ENCODE measurements around the gene OCIAD1. TPM values are rescaled to one million over a fixed set of nuclear protein-coding genes. Genes with fewer than 3 reads are reported as not detected.

Gene OCIAD1
- total RNA-seq, 1 donor from 2014 or later, result 72.4 TPM

- H3K27me3 ChIP-seq, result no peaks in the 10 kb centered on the region
- peak in 1 of 2 donors; percentile 37 for TF ChIP-seq POLR2AphosphoS5 (IDR thresholded peaks at IDR 0.05; ENCODE audit: insufficient read depth in 1 of 2, low read depth in 1 of 2)
- TF ChIP-seq, protein P1, sequence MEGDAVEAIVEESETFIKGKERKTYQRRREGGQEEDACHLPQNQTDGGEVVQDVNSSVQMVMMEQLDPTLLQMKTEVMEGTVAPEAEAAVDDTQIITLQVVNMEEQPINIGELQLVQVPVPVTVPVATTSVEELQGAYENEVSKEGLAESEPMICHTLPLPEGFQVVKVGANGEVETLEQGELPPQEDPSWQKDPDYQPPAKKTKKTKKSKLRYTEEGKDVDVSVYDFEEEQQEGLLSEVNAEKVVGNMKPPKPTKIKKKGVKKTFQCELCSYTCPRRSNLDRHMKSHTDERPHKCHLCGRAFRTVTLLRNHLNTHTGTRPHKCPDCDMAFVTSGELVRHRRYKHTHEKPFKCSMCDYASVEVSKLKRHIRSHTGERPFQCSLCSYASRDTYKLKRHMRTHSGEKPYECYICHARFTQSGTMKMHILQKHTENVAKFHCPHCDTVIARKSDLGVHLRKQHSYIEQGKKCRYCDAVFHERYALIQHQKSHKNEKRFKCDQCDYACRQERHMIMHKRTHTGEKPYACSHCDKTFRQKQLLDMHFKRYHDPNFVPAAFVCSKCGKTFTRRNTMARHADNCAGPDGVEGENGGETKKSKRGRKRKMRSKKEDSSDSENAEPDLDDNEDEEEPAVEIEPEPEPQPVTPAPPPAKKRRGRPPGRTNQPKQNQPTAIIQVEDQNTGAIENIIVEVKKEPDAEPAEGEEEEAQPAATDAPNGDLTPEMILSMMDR (IDR thresholded peaks at IDR 0.05), result no peak
- TF ChIP-seq POLR2A (IDR thresholded peaks at IDR 0.05), result no peak
- peak within 1 kb of the TSS; percentile 68 for H3K27ac ChIP-seq
- peaks cover 16% of the 10 kb centered on the region for H3K4me1 ChIP-seq
- intact Hi-C loops (cut with DNase I), result no loop called here
- peak within 1 kb of the TSS; percentile 78 for H3K4me3 ChIP-seq
- H3K9me3 ChIP-seq, result no peaks in the 10 kb centered on the region
- H3K36me3 ChIP-seq, result no peaks in the 10 kb centered on the region
- no peak for DNase-seq (ENCODE audit: extremely low spot score in 2 of 2)
Observed at GRCh38 chr4:48906206-48907173, 75.6 kb downstream of the OCIAD1 start, which contains the start of gene OCIAD2. Gene OCIAD2, minus strand, starts transcription at chr4:48906774. Its CDS starts 2,225 bp downstream, at chr4:48904549.

- Histone ChIP-seq H3K27me3 (no peaks in the 10 kb centered on the region), H3K27ac (no peak overlapping the region), H3K36me3 (no peaks in the 10 kb centered on the region), H3K9me3 (no peaks in the 10 kb centered on the region), H3K4me3 (no peak overlapping the region), H3K4me1 (peaks cover 16% of the 10 kb centered on the region)
- intact Hi-C loops (cut with DNase I), result no loop called here
- DNase-seq (ENCODE audit: extremely low spot score in 2 of 2), result no peak
- TF ChIP-seq POLR2A (IDR thresholded peaks at IDR 0.05), result no peak
- TF ChIP-seq POLR2AphosphoS5 (IDR thresholded peaks at IDR 0.05; ENCODE audit: insufficient read depth in 1 of 2, low read depth in 1 of 2), result no peak
- TF ChIP-seq, protein P1 (IDR thresholded peaks at IDR 0.05), result no peak
Observed at GRCh38 chr4:48907706-48908477, 77.0 kb downstream of the OCIAD1 start.

- peaks cover 16% of the 10 kb centered on the region for H3K4me1 ChIP-seq
- intact Hi-C loops (cut with DNase I), result no loop called here
Observed at GRCh38 chr4:48908687-48909086, 77.8 kb downstream of the OCIAD1 start.

DNA sequence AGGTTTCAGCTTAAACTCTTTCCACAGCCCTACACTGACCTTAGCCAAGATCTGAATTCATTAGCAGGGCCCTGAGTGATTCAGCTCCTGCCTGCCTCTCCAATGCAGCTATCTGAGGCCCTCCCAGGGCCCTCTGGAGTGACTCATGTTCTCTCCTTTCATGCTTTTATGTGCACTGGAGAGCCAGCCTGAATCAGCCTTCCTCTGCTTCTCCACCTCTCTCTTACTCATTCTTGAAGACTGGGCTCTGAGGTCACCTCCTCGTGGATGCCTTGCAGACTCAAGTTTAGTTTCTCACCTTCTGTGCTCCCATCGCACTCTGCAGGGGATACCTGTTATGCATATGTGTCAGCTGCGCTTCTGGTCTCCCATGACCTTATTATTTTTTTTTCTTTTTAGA is 78.8 kb downstream of the OCIAD1 start:
- H3K4me3 ChIP-seq, result no peak overlapping the region
- H3K9me3 ChIP-seq, result no peaks in the 10 kb centered on the region
- no peaks in the 10 kb centered on the region for H3K36me3 ChIP-seq
- intact Hi-C loops (cut with DNase I), result no loop called here
- DNase-seq (ENCODE audit: extremely low spot score in 2 of 2), result no peak
- TF ChIP-seq, protein P1 (IDR thresholded peaks at IDR 0.05), result no peak
- TF ChIP-seq POLR2AphosphoS5 (IDR thresholded peaks at IDR 0.05; ENCODE audit: insufficient read depth in 1 of 2, low read depth in 1 of 2) (peak in 1 of 2 donors; percentile 41), POLR2A (IDR thresholded peaks at IDR 0.05) (no peak)
- no peaks in the 10 kb centered on the region for H3K27me3 ChIP-seq
- peaks cover 16% of the 10 kb centered on the region for H3K4me1 ChIP-seq
- H3K27ac ChIP-seq, result no peak overlapping the region

More at GRCh38 chr4:48908687-48909086, 77.8 kb downstream of the OCIAD1 start:
- TF ChIP-seq POLR2AphosphoS5 (IDR thresholded peaks at IDR 0.05; ENCODE audit: insufficient read depth in 1 of 2, low read depth in 1 of 2) (no peak), POLR2A (IDR thresholded peaks at IDR 0.05) (no peak)
- TF ChIP-seq, protein P1 (IDR thresholded peaks at IDR 0.05), result no peak
- H3K27ac ChIP-seq, result no peak overlapping the region
- no peak for DNase-seq (ENCODE audit: extremely low spot score in 2 of 2)
- H3K4me3 ChIP-seq, result no peak overlapping the region
- H3K36me3 ChIP-seq, result no peaks in the 10 kb centered on the region
- no peaks in the 10 kb centered on the region for H3K9me3 ChIP-seq
- H3K27me3 ChIP-seq, result no peaks in the 10 kb centered on the region

All from vagina (tissue), 2 donors.